GM10266 (cell line): ENCODE data around the gene USP22.

Experiments used
- DNase-seq: peaks from one replicate; pipeline ENCODE4 v3.0.0; 2012; ENCODE audit errors: extremely low spot score
- TF ChIP-seq, protein P1 (sequence below): IDR thresholded peaks from 2 replicates; pipeline ENCODE4 v1.5.1; 2012; ENCODE audit warnings: mild to moderate bottlenecking, low read depth; ENCODE audit not compliant: control insufficient read depth, insufficient read depth; ENCODE audit errors: missing control alignments

Gene USP22

DNA sequence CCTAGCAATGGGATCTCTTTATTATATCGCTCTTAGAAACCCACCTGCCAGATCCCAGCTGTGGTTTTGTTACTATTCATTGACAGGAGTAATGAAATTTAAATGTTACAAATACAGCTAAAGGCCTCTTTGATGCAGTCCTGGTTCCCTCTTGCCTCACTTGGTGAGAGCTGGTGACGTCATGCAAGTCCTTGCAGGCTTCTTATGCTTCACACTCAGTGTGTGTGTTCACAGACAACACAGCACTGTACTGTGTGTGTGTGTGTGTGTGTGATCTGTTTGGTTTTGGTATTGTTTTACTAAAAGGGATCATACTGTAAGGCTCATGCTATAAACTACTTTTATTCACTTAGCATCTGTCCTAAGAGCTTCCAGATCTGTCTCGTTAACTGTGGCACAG is 75.0 kb downstream of the USP22 start:
- no peak for DNase-seq
- TF ChIP-seq, protein P1, sequence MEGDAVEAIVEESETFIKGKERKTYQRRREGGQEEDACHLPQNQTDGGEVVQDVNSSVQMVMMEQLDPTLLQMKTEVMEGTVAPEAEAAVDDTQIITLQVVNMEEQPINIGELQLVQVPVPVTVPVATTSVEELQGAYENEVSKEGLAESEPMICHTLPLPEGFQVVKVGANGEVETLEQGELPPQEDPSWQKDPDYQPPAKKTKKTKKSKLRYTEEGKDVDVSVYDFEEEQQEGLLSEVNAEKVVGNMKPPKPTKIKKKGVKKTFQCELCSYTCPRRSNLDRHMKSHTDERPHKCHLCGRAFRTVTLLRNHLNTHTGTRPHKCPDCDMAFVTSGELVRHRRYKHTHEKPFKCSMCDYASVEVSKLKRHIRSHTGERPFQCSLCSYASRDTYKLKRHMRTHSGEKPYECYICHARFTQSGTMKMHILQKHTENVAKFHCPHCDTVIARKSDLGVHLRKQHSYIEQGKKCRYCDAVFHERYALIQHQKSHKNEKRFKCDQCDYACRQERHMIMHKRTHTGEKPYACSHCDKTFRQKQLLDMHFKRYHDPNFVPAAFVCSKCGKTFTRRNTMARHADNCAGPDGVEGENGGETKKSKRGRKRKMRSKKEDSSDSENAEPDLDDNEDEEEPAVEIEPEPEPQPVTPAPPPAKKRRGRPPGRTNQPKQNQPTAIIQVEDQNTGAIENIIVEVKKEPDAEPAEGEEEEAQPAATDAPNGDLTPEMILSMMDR, result no peak

DNA sequence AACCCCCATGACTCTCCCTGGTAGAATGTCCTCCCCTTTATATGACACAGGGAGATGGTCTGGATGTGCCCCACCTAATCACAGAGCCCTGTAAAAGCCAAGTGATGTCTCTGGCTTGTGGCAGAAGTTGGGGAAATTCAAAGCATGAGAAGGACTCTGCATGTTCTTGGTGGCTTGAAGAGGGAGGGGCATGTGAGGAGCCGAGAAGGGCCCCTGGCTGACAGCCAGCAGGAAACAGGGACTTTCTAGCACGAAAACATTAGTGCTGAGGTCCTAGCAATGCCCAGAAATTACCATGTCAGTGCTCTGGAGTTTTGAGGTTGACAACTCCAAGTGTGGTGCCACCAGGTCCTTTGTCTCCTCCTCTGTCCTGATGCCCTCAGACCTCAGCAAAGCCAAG is 75.9 kb downstream of the USP22 start:
- TF ChIP-seq, protein P1, result no peak
- no peak for DNase-seq

DNA sequence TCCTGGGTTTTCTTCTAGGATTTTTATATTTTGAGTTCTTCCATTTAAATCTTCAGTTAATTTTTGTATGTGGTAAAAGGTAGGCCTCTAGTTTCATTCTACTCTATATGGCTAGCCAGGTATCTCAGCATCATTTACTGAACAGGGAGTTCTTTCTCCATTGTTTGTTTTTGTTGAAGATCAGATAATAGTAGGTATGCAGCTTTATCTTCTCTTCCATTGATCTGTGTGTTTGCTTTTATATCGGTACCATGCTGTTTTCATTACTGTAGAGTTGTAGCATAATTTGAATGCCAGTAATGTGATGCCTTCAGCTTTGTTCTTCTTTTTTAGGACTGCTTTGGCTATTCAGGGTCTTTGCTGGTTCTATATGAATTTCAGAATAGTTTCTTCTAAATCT is 77.3 kb downstream of the USP22 start:
- no peak for DNase-seq
- TF ChIP-seq, protein P1, result no peak

DNA sequence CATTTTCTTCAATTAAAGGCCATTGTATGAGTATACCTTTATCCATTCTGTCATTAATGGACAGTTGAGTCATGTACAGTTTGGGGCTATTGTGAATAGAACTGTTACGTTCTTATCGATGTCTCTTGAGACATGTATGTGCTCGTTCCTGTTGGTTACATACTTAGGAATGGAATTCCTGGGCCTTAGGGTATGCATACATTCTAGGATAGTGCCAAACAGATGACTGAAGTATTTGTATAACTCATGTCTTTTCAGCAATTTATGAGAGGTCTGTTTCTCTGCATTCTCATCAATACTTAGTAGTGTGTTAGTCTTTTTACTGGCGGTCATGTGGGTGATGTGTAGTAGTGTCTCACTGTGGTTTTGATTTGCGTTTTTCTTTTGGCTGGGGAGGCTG is 81.2 kb downstream of the USP22 start:
- DNase-seq, result no peak
- TF ChIP-seq, protein P1, result no peak

DNA sequence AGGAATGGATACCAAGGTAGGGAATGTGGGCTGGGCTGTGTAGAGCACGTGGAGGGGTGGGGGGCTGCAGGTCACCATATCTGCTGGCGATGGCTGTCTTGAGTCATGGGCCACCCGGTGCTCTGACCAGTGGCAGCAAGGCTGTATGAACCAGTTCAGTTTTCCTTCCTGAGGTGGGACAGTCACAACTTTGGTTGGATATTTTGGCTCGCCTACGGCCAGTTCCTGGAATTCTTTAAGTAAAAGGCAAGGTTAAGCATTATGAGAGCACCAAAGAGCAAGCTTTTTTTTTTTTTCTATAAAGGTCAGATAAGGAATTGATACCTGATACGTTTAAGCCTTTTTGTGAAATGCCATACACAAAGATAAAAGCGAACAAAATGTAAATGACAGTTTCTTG is 81.9 kb downstream of the USP22 start:
- no peak for DNase-seq
- TF ChIP-seq, protein P1, result no peak

DNA sequence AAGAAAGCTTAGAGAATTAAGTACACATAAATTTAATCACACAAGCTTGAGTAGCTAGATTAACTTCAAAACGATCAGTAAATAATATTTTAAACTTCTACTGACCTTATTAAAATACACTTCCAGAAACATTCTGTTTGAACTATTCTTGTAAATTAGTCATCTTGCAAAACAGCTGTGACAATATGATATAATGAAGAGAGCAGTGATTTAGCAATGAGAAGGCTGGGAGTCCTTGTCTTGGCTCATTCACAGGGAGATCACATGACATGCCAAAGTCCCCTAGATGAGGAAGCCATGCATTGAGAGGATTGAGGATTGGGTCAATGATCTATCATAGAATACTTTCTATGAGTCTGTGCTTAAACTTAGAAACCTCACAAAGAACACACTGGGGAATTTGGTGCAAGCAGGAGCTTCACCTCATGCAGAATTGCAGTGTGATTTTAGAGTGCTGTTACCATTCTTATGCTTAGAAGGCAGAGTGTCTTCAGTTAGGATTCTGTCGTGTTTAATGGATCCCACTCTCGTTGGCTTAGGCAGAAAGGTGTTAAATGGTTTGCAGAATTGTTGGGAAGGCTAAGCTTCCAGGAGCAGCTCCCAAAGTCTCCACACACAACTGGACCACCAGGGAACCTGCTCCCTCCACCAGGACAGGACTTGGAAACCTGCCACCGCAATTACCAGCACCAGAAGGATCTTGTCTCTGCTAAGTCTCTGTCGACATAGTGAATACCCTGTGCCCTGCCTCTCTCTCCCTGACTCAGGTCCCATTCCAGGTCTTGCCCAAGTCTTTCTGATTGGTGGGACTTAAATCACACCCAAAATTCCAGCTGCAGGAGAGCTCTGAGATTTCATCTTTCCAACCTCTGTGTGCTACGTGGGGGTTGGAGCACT is 87.1 kb downstream of the USP22 start:
- TF ChIP-seq, protein P1, result no peak
- DNase-seq, result no peak

DNA sequence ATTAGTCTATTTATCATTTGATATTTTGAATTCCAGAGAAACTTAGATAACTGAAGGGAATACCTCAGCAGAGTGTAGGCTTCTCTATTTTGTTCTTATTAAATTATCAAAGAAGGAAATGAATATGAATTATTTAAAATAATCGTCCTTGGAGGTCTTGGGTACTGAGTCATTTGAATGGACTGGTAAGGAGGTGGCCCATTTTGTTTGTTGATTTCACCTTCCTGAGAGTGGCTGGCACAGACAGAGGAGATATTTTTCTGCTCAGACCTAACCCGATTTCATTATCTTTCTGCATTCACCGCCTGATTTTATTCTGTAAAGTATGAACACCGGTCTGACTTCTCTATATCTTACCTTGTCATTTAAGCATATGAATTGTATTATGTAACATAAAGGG is 88.0 kb downstream of the USP22 start:
- no peak for DNase-seq
- TF ChIP-seq, protein P1, result no peak
